Measurements from ENCODE around the gene RDH11.

- TF ChIP-seq CTCF (IDR thresholded peaks at IDR 0.05), result no peak
- no peak for TF ChIP-seq EP300 (IDR thresholded peaks at IDR 0.05)
- TF ChIP-seq POLR2AphosphoS5 (IDR thresholded peaks at IDR 0.05), result no peak
- TF ChIP-seq POLR2A (IDR thresholded peaks at IDR 0.05), result no peak
These were observed 22.1 kb downstream of the RDH11 start for GRCh38 chr14:67673451-67673850.

Data from stomach (tissue), 4 donors.